ENCODE data around the gene FRMD6.

DNA sequence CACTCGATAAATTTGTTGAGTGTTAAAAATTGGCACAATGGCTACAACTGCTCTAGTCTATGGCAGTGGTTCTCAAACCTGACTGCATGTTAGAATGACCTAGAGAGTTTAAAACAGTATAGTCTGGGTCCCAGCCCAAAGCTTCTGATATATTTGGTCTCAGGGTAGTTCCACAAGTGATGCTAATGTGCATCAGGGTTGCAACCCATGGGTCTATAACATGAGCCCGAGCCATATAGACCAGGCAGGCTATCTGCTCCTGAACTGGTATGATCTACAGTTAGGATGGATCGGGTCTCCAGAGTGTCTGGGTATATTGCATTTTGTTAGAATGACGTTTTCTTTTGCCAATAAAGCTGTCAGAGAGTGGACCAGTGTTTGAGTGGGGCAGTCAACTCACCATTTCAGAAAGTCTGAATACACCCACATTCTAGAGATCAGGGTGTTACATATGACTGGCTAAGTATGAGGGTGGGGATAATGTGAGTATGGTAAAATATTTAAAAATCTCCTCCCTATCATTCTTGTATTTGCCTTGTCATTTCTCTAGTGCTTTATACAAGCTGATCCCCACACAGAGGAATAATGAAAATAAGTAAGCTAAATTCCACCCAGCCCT, 80.9 kb downstream of the FRMD6 start:
- no peak for TF ChIP-seq POLR2A (IDR thresholded peaks at IDR 0.05)
- TF ChIP-seq, protein P1, sequence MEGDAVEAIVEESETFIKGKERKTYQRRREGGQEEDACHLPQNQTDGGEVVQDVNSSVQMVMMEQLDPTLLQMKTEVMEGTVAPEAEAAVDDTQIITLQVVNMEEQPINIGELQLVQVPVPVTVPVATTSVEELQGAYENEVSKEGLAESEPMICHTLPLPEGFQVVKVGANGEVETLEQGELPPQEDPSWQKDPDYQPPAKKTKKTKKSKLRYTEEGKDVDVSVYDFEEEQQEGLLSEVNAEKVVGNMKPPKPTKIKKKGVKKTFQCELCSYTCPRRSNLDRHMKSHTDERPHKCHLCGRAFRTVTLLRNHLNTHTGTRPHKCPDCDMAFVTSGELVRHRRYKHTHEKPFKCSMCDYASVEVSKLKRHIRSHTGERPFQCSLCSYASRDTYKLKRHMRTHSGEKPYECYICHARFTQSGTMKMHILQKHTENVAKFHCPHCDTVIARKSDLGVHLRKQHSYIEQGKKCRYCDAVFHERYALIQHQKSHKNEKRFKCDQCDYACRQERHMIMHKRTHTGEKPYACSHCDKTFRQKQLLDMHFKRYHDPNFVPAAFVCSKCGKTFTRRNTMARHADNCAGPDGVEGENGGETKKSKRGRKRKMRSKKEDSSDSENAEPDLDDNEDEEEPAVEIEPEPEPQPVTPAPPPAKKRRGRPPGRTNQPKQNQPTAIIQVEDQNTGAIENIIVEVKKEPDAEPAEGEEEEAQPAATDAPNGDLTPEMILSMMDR (IDR thresholded peaks at IDR 0.05): no peak
